Left cardiac atrium (tissue), 4 donors: ENCODE results near the gene HES5. TPM values are rescaled to one million over a fixed set of nuclear protein-coding genes. Genes with fewer than 3 reads are reported as not detected.

Experiments used
- ATAC-seq, 2 donors: fragments of 200-7000 bp; cut with Tn5 transposase; one replicate each; pipeline ENCODE4 v1.9.1; 2020; ENCODE audit warnings: mild to moderate bottlenecking in 2 of 2, moderate library complexity in 2 of 2
- DNase-seq: peaks from one replicate; pipeline ENCODE4 v3.0.0-alpha.2; 2020
- intact Hi-C, 2 donors: fragments of 100-400 bp; cut with DNase I; formaldehyde crosslinking; loops; one replicate each; pipeline versions ENCODE4 v1.14.1 to v1.15.1; 2022 to 2023
- total RNA-seq, 2 donors: library from RNA; stranded (reverse); fragmentation: NEBNext Ultra II Directional; extraction: Animal tissue kit (Norgen Biotek cat#: 25700); gene quantifications; one replicate each; pipeline ENCODE4 v1.2.1, GENCODE V29; 2021
- donor health status: DM: no; HTN: yes; CAD: no.
- donor health status: DM: no; HTN: yes; CAD: no; lungs with severe emphysema.
- donor health status: DM: yes; HTN: yes; CAD: no.
- donor health status: Dilated cardiomyopathy.

HES5 gene
- total RNA-seq, 2 donors from 2014 or later, result 0.91 to 0.99 TPM

DNA sequence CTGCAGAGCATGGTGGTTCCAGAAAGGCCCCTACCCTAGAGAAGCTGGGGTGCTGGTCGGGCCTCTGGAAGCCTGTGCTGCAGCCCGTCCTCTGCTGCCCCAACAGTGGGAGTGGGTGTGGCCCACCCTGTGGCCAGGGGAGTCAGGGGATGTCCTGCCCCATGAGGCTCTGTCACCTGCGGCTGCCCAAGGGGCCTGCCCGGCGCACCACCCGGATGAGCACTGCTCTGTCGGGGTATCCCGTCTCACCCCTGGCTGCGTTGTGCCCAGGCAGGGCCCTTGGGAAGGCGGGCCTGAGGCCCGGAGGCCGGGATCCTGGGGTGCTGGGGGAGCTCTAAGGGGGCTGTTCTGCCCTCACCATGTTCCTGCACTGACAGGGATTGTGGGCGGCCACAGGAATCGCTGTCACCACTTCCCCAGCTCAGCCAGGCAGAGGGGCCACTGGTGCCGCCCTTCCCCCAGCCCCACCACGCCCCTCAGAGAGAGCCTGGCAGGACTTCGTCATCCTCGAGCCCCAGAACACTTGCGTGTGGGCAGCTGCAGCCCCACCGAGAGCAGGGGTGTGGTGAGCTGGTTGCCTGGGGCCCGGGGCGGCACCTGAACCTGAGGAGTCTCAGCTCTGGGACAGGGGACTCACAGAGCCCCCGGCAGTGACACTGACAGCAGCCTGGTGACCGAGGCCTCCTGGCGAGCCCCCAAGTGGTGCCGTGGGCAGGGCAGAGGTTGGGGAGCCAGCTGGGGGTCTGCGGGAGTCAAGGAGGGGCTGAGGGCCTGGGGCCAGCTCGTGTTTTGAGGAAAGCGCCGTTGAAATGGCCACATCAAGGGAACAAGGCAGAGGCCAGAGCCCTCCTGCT lies 23.8 kb downstream of the HES5 start:
- ATAC-seq, result no peak
- intact Hi-C loops, result no loop called here
- no peak for DNase-seq

DNA sequence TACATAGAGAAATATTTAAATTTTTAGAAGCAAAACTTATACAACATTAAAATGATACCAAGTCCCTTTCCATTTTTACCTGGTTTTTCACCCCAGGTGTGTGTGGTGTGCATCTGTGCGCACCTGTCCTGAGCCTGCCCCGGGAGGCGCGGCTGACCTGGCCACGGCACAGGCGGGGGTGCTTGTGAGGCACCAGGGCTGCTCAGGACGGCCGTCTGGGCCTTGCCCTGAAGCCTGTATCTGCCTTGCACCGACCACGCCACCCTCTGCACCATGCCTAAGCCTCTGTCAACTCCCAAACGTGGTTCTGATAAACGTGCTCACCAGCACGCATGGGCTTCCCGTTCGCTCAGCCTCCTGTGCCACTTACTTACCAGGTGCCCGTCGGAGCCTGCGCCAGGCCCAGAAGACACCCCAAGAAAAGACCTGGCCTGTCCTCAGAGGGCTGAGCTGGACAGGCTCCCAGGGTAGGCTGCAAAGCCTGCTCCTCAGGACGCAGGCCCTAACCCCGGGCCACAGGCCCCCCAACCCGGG lies 24.5 kb downstream of the HES5 start:
- intact Hi-C loops, result no loop called here
- ATAC-seq, result no peak

DNA sequence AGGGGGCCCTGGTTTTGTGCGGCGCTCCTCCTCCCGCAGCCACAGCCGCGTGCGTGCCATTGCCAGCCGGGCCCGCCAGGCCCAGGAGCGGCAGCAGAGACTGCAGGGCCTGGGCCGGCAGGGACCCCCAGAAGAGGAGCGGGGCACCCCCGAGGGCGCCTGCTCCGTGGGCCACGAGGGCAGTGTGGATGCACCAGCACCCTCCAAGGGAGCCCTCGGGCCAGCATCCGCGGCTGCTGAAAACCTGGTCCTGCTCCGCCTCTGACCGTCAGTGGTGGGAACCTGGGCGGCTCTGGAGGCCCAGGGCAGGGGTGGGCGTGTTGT lies 25.2 kb downstream of the HES5 start:
- DNase-seq (no peak), ATAC-seq (no peak)
- intact Hi-C loops, result no loop called here

More for the DNA sequence above, 24.5 kb downstream of the HES5 start:
- no peak for DNase-seq

DNA sequence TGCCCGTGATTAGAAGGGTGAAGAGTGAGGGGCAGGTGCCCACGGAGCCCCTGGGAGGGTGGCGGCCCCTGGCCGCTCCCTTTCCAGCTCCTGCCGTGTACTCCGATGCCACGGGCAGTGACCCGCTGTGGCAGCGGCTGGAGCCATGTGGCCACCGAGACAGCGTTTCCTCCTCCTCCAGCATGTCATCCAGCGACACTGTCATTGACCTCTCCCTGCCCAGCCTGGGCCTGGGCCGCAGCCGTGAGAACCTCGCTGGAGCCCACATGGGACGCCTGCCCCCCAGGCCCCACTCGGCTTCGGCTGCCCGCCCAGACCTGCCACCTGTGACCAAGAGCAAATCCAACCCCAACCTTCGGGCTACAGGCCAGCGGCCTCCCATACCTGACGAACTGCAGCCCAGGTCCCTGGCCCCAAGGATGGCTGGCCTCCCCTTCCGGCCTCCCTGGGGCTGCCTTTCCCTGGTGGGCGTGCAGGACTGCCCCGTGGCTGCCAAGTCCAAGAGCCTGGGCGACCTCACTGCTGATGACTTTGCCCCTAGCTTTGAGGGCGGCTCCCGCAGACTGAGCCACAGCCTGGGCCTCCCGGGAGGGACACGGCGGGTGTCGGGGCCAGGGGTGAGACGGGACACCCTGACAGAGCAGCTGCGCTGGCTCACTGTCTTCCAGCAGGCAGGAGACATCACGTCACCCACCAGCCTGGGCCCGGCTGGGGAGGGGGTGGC lies 25.7 kb downstream of the HES5 start:
- ATAC-seq, result peak in 1 of 2 donors; percentile 4
- DNase-seq, result no peak
- intact Hi-C loops, result no loop called here

DNA sequence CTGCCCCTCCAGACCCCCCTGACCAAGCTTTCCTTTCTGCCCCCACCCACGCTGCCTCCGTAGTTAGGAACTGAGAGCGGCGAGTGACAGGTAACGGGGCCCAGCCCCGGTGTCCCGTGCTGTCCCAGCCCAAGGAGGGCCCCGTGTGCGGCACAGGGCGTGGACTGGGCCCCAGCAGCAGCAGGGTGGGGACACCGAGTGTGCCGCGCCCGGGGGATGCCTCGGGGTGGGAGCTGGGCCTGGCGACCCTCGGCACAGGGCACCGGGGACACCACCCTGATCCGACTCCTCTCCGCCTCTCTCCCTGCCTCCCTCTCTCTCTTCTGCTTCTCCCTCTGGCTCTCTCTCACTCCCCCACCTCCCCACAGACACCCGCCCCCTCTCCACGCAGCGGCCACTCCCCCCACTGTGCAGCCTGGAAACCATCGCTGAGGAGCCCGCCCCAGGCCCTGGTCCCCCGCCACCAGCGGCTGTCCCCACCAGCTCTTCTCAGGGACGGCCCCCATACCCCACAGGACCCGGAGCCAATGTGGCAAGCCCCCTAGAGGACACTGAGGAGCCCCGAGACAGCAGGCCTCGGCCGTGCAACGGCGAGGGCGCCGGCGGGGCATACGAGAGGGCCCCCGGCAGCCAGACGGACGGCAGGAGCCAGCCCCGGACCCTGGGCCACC lies 26.4 kb downstream of the HES5 start:
- DNase-seq, result no peak
- intact Hi-C loops, result no loop called here
- no peak for ATAC-seq

DNA sequence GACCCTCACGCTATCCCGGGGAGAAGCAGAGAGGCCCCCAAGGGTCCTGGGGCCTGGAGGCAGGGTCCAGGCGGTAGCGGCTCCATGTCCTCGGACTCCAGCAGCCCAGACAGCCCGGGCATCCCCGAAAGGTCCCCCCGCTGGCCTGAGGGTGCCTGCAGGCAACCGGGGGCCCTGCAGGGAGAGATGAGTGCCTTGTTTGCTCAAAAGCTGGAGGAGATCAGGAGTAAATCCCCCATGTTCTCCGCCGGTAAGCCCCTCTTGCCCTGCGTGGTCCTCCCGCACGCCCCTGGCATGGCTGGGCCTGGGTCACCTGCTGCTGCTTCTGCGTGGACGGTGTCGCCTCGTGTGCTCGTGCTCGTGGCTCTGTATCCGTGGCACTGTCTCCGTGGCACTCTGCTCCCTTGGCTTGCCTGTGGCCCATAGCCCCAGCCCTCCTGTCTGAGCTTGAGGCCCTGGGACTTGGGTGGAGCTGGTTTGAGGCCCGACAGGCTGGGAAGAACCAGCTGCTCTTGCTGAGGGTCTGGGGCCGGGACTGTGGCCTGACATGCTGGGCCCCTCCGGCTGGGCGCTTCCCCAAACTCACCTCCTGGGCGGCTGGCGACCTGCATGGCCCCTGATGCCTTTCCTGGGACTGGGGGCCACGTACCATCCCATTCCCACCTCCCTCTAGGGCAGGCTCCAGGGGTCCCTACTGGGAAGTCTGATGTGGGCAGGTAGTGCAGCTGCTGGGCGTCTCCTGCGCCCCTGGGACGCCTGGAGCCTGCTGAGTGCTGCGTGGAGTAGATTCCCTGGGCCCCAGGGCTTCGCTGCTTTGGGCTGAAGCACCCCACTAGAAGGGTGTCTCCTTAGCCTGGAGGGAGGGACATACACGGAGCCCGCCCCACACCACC lies 27.2 kb downstream of the HES5 start:
- ATAC-seq (no peak), DNase-seq (no peak)
- intact Hi-C loops, result no loop called here

DNA sequence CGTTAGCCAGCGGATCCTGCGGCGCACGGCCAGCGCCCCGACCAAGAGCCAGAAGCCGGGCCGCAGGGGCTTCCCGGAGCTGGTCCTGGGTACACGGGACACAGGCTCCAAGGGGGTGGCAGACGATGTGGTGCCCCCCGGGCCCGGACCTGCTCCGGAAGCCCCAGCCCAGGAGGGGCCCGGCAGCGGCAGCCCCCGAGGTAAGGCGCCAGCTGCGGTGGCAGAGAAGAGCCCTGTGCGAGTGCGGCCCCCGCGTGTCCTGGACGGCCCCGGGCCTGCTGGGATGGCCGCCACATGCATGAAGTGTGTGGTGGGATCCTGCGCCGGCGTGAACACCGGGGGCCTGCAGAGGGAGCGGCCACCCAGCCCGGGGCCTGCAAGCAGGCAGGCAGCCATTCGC lies 27.9 kb downstream of the HES5 start:
- intact Hi-C loops, result no loop called here
- no peak for ATAC-seq
- DNase-seq, result no peak

DNA sequence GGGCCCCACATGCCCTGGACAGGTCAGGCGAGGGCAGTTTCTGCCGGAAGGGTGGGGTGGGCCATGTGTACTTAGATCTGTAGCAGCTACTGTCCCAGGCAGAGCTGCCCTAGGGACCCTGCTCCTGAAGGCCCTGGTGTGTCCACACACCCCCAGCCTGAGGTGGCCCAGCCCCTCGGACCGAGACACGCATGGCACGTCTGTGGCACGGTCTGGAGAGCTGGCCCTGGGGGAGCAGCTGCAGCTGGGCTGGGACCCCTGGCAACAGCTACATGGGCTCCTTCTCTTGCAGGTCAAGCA lies 28.3 kb downstream of the HES5 start:
- DNase-seq (no peak), ATAC-seq (no peak)
- intact Hi-C loops, result no loop called here

DNA sequence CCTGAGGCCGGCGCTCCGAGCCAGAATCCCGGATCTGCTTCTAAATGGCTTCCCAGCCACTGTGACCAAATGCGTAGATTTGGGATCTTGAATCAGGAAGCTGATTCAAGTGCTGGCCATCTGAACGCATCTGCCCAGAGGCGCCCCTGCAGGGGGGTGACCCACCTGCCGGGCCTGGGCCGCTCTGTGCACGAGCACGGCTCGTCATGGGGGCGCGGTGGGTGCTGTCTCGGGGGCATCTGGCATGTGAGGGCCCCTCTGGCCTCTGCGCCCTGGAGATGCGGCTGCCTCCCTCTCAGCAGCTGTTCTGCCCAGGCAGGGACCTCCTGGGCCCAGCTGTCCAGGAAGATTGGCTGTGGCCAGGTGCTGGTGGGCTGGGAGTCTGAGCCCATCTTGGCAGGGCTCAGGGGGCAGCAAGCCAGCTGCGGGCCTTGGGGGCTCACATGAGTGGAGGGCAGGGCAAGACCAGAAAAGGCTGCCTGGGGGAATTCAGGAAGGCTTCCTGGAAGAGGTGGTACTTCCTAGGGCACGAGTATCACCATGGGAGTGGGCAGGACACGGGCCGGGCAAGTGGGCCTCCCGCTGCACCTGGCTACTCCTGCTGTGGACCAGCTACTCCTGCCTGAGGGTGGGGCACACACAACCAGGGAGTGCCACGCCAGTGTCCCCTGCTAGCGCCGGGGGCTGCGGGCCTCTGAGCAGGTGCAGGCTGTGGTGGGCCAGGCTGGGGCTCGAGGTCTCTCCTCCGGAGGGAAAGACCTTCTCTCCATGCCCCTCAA lies 28.8 kb downstream of the HES5 start:
- intact Hi-C loops, result no loop called here
- no peak for ATAC-seq
- DNase-seq, result no peak

DNA sequence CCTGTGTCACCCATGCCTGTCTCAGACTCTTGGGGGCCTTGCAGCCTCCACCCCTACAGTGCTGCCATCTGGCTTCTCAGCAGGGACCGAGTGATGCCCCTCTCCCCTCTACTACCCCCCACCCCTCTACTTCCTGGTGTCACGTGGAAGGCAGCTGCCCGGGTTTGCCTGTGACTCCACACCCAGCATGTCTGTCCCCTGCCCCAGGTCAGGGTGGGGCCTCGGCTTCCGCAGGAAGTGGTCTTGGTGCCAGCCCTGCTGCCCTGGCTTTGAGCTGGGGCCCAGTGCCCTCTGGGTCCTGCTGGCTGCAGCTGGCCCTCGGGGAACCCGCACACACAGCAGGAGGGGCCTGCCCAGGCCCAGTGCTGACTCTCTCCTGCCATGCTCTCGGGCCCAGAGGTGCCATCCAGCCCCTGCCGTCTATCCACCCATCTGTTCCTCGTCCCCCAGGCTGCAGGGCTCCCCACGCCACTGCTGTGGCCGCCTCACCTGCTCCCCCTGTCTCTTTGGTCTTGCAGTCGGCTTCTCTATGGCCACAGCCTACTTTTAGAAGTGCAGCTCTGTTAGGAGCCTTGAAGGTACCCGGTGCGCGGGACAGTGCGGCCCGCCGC lies 30.0 kb downstream of the HES5 start:
- intact Hi-C loops, result no loop called here
- ATAC-seq (no peak), DNase-seq (no peak)

DNA sequence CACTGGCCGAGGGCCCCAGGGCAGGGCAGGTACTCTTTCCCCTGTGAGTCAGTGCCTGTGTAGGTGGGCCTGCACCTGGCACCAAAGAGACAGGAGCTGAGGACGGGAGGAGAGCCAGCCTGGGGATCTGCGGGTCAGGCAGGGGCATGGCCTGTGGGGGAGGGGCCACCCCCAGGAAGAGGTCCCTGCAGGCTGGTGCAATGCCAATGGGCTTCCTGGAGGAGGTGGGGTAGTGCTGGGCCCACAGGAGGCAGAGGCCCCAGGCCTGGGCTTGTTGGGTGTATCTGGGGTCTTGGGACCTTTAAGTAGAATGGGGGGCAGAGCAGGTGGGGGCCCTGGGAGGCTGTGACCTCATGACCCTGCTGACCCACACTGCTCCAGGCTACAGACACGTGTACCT lies 30.8 kb downstream of the HES5 start:
- intact Hi-C loops, result no loop called here
- no peak for DNase-seq
- no peak for ATAC-seq

DNA sequence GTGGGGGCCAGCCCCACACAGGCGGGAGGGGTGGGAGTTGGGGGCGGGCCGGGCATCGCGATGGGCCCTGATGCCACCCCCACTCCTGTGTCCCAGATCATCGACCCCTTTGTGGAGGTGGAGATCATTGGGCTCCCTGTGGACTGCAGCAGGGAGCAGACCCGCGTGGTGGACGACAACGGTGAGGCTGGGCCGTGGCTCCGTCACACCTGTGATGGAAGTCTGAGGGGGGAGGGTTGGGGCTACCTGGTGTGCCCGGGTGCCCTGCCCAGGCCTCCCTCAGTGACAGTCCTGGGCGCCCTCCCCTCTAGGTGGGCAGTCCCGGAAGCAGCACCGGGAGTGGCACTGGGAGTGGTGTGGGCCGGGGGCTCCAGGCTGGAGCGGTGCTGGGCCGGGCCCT lies 31.4 kb downstream of the HES5 start:
- no peak for ATAC-seq
- intact Hi-C loops, result no loop called here

DNA sequence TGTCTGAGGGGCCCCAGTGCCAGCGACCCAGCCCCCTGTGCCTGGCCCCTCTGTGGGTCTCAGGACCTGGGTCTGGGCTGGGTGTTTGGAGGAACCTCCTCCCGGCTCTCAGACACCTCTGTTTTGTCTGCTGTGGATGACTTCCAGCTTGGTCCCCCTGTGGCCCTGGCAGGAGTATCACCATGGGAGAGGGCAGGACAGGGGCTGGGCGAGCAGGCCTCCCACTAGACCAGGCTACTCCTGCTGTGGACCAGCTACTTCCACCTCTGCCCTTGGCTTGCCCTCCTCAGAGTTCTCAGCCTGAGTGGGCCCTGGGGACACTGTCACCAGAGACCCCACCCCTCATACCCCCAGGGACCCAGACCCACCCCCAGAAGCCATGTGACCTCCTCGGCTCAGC lies 32.2 kb downstream of the HES5 start:
- DNase-seq, result no peak
- no peak for ATAC-seq
- intact Hi-C loops, result no loop called here

More for the DNA sequence above, 31.4 kb downstream of the HES5 start:
- DNase-seq, result no peak

DNA sequence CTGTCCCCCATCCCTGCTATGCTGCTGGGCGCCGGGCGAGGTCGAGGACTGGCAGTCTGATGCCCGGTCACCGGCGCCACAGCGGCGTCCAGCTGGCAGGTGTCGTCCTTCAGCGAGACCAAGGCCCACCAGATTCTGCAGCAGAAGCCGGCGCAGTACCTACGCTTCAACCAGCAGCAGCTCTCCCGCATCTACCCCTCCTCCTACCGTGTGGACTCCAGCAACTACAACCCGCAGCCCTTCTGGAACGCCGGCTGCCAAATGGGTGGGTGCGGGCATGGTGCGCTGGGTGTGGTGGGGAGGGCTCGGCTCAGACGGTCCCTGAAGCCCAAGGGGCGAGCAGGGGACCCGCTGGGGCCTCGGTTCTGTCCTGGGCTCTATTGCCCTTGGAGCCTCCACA lies 33.3 kb downstream of the HES5 start:
- ATAC-seq (no peak), DNase-seq (no peak)
- intact Hi-C loops, result no loop called here

DNA sequence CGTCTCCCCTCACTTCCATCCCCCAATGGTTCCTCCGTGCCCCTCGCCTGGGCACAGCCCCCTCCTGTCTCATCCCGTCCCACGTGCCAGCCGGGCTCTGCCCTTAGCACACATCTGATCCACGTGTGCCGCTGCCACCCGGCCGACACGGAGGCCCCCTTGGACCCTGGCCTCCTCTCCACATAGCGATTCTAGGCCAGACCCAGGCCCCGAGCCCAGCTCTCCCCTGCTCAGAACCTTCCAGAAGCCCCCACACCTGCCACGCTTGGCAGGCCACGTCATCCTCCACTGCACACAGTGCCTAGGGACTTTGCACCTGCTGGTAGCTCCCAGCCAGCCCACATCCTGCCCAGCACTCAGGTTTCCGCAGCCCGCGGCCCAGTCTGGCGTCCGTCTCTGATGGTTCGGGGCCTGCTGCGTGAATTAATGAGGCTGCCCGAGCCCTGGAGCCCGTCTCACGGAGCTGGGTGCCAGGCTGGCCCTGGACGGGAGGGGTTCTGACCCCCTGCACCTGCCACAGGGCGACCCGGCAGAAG lies 33.9 kb downstream of the HES5 start:
- DNase-seq (no peak), ATAC-seq (no peak)
- intact Hi-C loops, result no loop called here

DNA sequence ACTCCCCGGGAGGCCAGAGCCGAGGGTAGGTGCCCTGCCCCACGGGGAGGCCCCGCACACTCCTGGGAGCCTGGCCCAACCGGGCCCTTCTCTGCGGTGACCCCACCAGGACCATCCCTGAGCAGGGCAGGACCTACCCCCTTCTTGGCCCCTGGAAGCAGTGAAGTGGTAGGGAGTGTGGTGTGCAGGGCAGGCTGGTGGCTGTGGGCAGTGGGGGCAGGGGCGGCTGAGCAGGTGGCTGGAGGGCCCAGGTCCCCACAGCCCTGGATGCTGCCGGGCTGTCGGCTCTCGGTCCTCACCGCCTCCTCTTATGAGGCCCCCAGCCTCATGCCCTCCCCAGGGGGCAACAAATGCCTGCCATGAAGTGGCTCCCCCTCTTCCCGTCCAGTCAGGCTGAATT lies 34.5 kb downstream of the HES5 start:
- intact Hi-C loops, result no loop called here
- ATAC-seq (no peak), DNase-seq (no peak)

DNA sequence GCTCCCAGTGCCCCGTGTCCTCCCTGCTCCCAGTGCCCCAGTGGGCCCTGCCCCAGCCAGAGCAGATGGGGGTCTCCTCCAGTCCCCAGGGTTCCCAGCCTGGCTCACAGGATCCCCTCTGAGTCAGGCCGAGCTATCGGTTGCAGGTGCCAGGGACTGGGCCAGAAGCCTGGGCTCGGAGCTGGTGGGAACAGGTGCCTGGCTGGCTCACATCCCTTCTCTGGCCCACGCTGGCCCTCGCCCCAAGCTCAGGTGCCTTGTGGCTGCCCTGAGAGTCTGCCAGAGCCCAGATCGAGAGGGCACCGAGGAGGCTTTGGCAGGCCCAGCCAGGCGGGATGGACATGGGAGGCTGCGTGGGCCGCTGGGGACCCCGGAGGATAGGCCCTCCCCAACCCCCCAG lies 35.0 kb downstream of the HES5 start:
- no peak for ATAC-seq
- DNase-seq, result no peak
- intact Hi-C loops, result no loop called here

DNA sequence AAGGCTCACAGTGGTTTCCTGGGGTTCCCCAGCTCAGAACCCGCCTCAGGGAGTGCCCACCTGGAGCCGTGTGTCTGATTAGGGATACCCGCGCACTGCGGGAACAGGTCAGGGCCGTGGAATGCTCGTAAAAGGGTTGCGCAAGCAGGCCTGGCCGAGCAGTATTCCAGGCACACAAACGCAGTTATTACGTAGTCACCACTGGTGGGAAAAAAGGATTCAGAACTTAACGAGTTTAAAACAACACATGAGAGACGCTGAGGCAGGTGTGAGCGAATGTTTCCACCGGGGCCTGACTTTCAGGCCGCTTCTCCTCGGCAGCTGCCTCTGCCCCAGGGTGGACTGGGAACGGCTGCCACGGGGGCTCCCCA lies 35.8 kb downstream of the HES5 start:
- ATAC-seq, result peak; percentile 31 to 56
- intact Hi-C loops, result no loop called here
- DNase-seq, result no peak
